Suppressor macrophage (primary cell): ENCODE measurements around the gene EMP2.
A peak's percentile ranks its signal among the peaks of the same experiment; 100 is the strongest.
"Not testable (repeated sequence)": the region's sequence is repeated elsewhere in the genome, so short reads cannot be mapped to it uniquely, and the experiment has no call there.

Experiments
- DNase-seq, 4 experiments: peaks; one replicate each; pipeline ENCODE4 v3.0.0-alpha.2; 2020 to 2022

EMP2 gene

GRCh38 chr16:10577305-10578202 is 2.8 kb downstream of the EMP2 start:
- DNase-seq = no peak

GRCh38 chr16:10576390-10577304 is 3.8 kb downstream of the EMP2 start:
- no peak for DNase-seq

- peak in 1 of 4 experiments; percentile 22 for DNase-seq
These were observed 4.8 kb downstream of the EMP2 start for GRCh38 chr16:10575506-10576130.

- no peak for DNase-seq
These were observed 7.8 kb downstream of the EMP2 start for GRCh38 chr16:10572611-10573010.

- no peak for DNase-seq
These were observed 9.0 kb downstream of the EMP2 start for GRCh38 chr16:10571354-10571753.

- DNase-seq = no peak
These were observed 10.8 kb downstream of the EMP2 start for GRCh38 chr16:10569621-10570020.

- DNase-seq = no peak
These were observed 13.8 kb downstream of the EMP2 start for GRCh38 chr16:10566613-10567012.

- DNase-seq = no peak
These were observed 15.2 kb downstream of the EMP2 start for GRCh38 chr16:10565167-10565566.

- DNase-seq = peak; percentile 11 to 59 (median 43)
These were observed 15.8 kb downstream of the EMP2 start for GRCh38 chr16:10564591-10564990.

- DNase-seq = no peak
These were observed 18.0 kb downstream of the EMP2 start for GRCh38 chr16:10562361-10562899.

GRCh38 chr16:10561425-10561824 is 19.0 kb downstream of the EMP2 start:
- DNase-seq = peak; percentile 9 to 61 (median 30)

GRCh38 chr16:10561001-10561400 is 19.4 kb downstream of the EMP2 start:
- DNase-seq = peak; percentile 38 to 73 (median 62)

GRCh38 chr16:10559792-10560191 is 20.6 kb downstream of the EMP2 start:
- not testable (repeated sequence) for DNase-seq

- DNase-seq = no peak
These were observed 21.4 kb downstream of the EMP2 start for GRCh38 chr16:10558746-10559641.

- DNase-seq = no peak
These were observed 22.1 kb downstream of the EMP2 start for GRCh38 chr16:10558305-10558704.

- DNase-seq = peak in 3 of 4 experiments; percentile 14 to 31 (median 25)
These were observed 22.6 kb downstream of the EMP2 start for GRCh38 chr16:10557750-10558149.

- no peak for DNase-seq
These were observed 24.2 kb downstream of the EMP2 start for GRCh38 chr16:10556236-10556635.

GRCh38 chr16:10554569-10554968 is 25.8 kb downstream of the EMP2 start:
- DNase-seq = no peak

GRCh38 chr16:10552998-10553491 is 27.4 kb downstream of the EMP2 start:
- peak; percentile 74 to 87 (median 82) for DNase-seq

- DNase-seq = no peak
These were observed 28.1 kb downstream of the EMP2 start for GRCh38 chr16:10552281-10552680.

GRCh38 chr16:10551881-10552280 is 28.5 kb downstream of the EMP2 start:
- DNase-seq = no peak
